Progenitor cell of endocrine pancreas (in vitro differentiated cells): ENCODE results near the gene TBC1D16. TPM values are rescaled to one million over a fixed set of nuclear protein-coding genes. Genes with fewer than 3 reads are reported as not detected.

ENCODE experiments used
- DNase-seq: peaks from one replicate; pipeline ENCODE4 v3.0.0; 2021; ENCODE audit warnings: low spot score; ENCODE audit not compliant: unreplicated experiment
- H3K27ac Mint-ChIP-seq: 2 replicates; pipeline ENCODE4 v1.8.0; 2021; ENCODE audit warnings: mild to moderate bottlenecking, moderate library complexity, mixed read lengths
- H3K27me3 Mint-ChIP-seq: 2 replicates; pipeline ENCODE4 v1.8.0; 2021; ENCODE audit warnings: mixed read lengths
- H3K36me3 Mint-ChIP-seq: 2 replicates; pipeline ENCODE4 v1.8.0; 2022; ENCODE audit warnings: mixed read lengths; ENCODE audit not compliant: insufficient read depth
- H3K4me1 Mint-ChIP-seq: 2 replicates; pipeline ENCODE4 v1.8.0; 2021; ENCODE audit warnings: low read depth, mixed read lengths
- H3K4me3 Mint-ChIP-seq: 2 replicates; pipeline ENCODE4 v1.8.0; 2021; ENCODE audit warnings: low read depth, mild to moderate bottlenecking, moderate library complexity, mixed read lengths
- H3K9me3 Mint-ChIP-seq: 2 replicates; pipeline ENCODE4 v1.8.0; 2021; ENCODE audit warnings: low read depth, mixed read lengths
- total RNA-seq: library from RNA; stranded (reverse); gene quantifications from 2 replicates; pipeline ENCODE4 v1.2.1, GENCODE V29; 2021
- TF ChIP-seq, protein P1 (sequence below): fragments of 200-600 bp; sonication (generic); IDR thresholded peaks from one replicate; pipeline ENCODE4 v1.5.0; 2021; ENCODE audit warnings: antibody characterized with exemption, mild to moderate bottlenecking; ENCODE audit not compliant: unreplicated experiment

The TBC1D16 gene
- total RNA-seq, 1 donor from 2014 or later, result 85.1 TPM

GRCh38 chr17:79916506-79916905 lies 119.2 kb downstream of the TBC1D16 start:
- H3K4me1 Mint-ChIP-seq, result peaks cover 13% of the 10 kb centered on the region
- DNase-seq, result no peak
- H3K27me3 Mint-ChIP-seq, result peaks cover 11% of the 10 kb centered on the region
- H3K9me3 Mint-ChIP-seq, result no peaks in the 10 kb centered on the region
- TF ChIP-seq, protein P1, sequence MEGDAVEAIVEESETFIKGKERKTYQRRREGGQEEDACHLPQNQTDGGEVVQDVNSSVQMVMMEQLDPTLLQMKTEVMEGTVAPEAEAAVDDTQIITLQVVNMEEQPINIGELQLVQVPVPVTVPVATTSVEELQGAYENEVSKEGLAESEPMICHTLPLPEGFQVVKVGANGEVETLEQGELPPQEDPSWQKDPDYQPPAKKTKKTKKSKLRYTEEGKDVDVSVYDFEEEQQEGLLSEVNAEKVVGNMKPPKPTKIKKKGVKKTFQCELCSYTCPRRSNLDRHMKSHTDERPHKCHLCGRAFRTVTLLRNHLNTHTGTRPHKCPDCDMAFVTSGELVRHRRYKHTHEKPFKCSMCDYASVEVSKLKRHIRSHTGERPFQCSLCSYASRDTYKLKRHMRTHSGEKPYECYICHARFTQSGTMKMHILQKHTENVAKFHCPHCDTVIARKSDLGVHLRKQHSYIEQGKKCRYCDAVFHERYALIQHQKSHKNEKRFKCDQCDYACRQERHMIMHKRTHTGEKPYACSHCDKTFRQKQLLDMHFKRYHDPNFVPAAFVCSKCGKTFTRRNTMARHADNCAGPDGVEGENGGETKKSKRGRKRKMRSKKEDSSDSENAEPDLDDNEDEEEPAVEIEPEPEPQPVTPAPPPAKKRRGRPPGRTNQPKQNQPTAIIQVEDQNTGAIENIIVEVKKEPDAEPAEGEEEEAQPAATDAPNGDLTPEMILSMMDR, result no peak
- H3K36me3 Mint-ChIP-seq, result no peaks in the 10 kb centered on the region
- peak overlapping the region; percentile 71 for H3K27ac Mint-ChIP-seq
- H3K4me3 Mint-ChIP-seq, result no peak overlapping the region

GRCh38 chr17:79915850-79916430 lies 119.7 kb downstream of the TBC1D16 start:
- peak; percentile 52 for DNase-seq
- Mint-ChIP-seq H3K27me3 (peaks cover 14% of the 10 kb centered on the region), H3K27ac (peak overlapping the region; percentile 71), H3K4me3 (no peak overlapping the region), H3K9me3 (no peaks in the 10 kb centered on the region), H3K36me3 (no peaks in the 10 kb centered on the region), H3K4me1 (peaks cover 13% of the 10 kb centered on the region)
- TF ChIP-seq, protein P1, result peak; percentile 34

DNA sequence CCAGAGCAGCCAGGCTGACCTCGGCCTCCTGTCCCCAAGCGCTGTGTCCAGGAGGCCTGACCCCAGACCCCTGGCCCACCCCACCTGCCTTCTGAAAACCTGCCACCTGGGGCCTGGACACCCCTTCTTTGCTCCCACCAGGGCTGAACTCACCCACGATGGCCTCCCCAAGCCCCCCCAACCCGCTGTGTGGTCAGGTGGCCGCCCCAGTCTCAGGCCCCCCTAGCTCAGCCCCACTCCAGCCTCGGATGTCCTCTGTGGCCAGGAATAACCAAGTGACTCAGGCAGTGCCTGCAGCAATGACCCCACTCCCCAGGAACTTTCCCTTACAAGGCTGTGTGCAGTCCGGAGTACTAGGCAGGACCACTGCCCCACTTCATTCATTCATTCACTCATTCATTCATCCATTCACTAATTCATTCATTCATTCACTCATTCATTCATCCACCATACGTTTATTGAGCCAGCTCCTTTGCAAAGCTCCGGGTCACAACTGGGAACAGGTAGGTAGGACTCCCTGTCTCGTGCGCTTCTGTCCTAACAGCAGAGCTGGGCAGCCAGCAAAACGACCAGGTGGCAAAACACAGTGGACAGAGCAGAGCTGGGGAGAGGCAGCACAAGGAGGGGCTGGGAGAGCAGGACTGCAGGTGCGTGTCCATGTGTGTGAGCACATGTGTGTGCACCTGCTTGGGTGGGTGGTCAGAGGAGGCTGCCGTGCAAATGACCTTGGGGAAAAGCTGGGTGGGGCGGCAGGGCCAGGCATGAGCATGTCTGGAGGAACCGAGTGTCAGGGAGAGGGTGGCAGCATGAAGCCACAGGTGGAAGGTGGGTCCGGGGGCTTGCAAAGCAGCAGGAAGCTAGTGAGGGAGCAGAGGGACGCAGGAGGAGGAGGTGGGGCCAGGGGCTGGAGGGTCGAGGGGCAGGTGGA lies 120.6 kb downstream of the TBC1D16 start:
- TF ChIP-seq, protein P1, result no peak
- Mint-ChIP-seq H3K36me3 (no peaks in the 10 kb centered on the region), H3K4me1 (peaks cover 13% of the 10 kb centered on the region), H3K27me3 (peaks cover 18% of the 10 kb centered on the region), H3K9me3 (no peaks in the 10 kb centered on the region), H3K4me3 (no peak overlapping the region), H3K27ac (peak overlapping the region; percentile 47)
- DNase-seq, result no peak

GRCh38 chr17:79913896-79914812 lies 121.5 kb downstream of the TBC1D16 start:
- no peak overlapping the region for H3K27ac Mint-ChIP-seq
- peaks cover 13% of the 10 kb centered on the region for H3K4me1 Mint-ChIP-seq
- TF ChIP-seq, protein P1, result no peak
- DNase-seq, result no peak
- H3K36me3 Mint-ChIP-seq, result no peaks in the 10 kb centered on the region
- H3K27me3 Mint-ChIP-seq, result peaks cover 23% of the 10 kb centered on the region
- H3K9me3 Mint-ChIP-seq, result no peaks in the 10 kb centered on the region
- H3K4me3 Mint-ChIP-seq, result no peak overlapping the region

DNA sequence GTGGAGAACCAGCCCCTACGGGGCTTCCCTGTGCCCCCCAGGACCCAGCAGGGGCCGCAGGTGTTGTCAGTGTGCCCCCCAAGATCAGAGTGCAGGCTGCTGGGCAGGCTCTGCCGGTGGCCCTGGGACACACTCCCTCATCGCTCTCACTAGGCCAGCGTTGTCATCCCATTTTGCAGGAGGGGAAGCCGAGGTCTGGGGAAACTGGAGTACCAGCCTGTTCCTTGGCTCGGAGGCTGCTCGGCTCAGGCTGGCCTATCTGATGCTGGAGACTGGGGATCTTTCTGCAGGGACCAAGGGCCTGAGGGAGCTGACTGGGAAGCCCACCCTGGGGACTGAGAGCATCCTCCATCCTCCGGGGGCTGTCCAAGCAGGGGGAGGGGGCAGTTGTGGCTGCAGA lies 122.2 kb downstream of the TBC1D16 start:
- no peak overlapping the region for H3K27ac Mint-ChIP-seq
- TF ChIP-seq, protein P1, result no peak
- peaks cover 23% of the 10 kb centered on the region for H3K27me3 Mint-ChIP-seq
- H3K4me3 Mint-ChIP-seq, result no peak overlapping the region
- no peak for DNase-seq
- H3K36me3 Mint-ChIP-seq, result no peaks in the 10 kb centered on the region
- H3K9me3 Mint-ChIP-seq, result no peaks in the 10 kb centered on the region
- H3K4me1 Mint-ChIP-seq, result peaks cover 13% of the 10 kb centered on the region
